ENCODE measurements around the gene B3GALT5. TPM values are rescaled to one million over a fixed set of nuclear protein-coding genes. Genes with fewer than 3 reads are reported as not detected.
A peak's percentile ranks its signal among the peaks of the same experiment; 100 is the strongest.

Gene B3GALT5
- total RNA-seq, 1 donor from 2014 or later = 7.3 TPM

DNA sequence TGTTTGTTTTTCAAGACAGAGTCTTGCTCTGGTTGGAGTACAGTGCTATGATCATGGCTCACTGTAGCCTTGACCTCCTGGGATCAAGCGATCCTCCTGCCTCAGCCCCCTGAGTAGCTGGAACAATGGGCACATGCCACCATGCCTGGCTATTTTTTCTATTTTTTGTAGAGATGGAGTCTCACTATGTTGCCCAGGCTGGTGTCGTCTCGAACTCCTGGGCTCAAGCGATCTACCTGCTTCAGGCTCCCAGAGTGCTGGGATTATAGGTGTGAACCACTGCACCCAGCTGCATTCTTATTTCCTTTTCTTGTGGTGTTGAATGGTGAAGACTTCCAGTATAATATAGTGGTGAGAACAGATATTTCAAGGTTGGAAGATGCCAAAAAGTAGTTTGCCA is 28.0 kb downstream of the B3GALT5 start:
- DNase-seq (ENCODE audit: low spot score) = no peak
- H3K4me1 Mint-ChIP-seq (ENCODE audit: unreplicated experiment) = peaks cover 59% of the 10 kb centered on the region
- TF ChIP-seq, protein P1, sequence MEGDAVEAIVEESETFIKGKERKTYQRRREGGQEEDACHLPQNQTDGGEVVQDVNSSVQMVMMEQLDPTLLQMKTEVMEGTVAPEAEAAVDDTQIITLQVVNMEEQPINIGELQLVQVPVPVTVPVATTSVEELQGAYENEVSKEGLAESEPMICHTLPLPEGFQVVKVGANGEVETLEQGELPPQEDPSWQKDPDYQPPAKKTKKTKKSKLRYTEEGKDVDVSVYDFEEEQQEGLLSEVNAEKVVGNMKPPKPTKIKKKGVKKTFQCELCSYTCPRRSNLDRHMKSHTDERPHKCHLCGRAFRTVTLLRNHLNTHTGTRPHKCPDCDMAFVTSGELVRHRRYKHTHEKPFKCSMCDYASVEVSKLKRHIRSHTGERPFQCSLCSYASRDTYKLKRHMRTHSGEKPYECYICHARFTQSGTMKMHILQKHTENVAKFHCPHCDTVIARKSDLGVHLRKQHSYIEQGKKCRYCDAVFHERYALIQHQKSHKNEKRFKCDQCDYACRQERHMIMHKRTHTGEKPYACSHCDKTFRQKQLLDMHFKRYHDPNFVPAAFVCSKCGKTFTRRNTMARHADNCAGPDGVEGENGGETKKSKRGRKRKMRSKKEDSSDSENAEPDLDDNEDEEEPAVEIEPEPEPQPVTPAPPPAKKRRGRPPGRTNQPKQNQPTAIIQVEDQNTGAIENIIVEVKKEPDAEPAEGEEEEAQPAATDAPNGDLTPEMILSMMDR (IDR thresholded peaks at IDR 0.05; ENCODE audit: unreplicated experiment) = no peak
- H3K27me3 Mint-ChIP-seq (ENCODE audit: unreplicated experiment) = peaks cover 5% of the 10 kb centered on the region
- H3K9me3 Mint-ChIP-seq (ENCODE audit: unreplicated experiment) = no peaks in the 10 kb centered on the region
- H3K36me3 Mint-ChIP-seq (ENCODE audit: low read depth, unreplicated experiment) = peaks cover 12% of the 10 kb centered on the region
- H3K27ac Mint-ChIP-seq (ENCODE audit: unreplicated experiment) = peak overlapping the region; percentile 26
- H3K4me3 Mint-ChIP-seq (ENCODE audit: unreplicated experiment) = no peak overlapping the region

DNA sequence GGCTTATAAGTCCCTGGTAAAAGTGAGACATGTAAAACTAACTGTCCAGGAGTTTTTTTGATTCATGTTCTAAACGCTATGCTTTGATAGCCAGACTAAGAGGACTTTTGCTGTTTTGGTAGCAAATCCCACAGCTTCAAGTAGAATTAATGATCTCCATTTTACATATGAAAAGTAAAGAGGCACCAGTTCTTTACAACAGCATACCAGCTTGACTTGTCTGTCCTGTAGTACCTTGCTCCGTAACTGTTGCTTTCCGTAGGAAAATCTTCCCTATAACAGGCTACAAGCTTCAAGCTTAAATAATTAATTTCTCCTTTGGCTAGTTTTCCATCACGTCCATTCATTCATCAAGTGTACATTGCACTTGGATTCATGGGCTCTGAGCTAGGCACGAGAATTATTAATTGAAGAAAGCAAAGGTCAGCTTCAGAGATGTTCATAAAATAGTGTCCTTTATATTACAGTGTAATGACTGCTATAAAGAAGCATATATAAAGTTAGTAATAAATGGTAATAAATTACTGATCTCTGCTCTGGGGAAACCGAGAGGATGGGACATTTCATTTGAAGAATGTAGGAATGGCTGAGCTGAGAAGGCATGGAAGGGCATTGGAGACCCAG is 29.2 kb downstream of the B3GALT5 start:
- H3K36me3 Mint-ChIP-seq (ENCODE audit: low read depth, unreplicated experiment) = peaks cover 15% of the 10 kb centered on the region
- peak overlapping the region; percentile 70 for H3K27ac Mint-ChIP-seq (ENCODE audit: unreplicated experiment)
- DNase-seq (ENCODE audit: low spot score) = no peak
- TF ChIP-seq, protein P1 (IDR thresholded peaks at IDR 0.05; ENCODE audit: unreplicated experiment) = no peak
- H3K9me3 Mint-ChIP-seq (ENCODE audit: unreplicated experiment) = no peaks in the 10 kb centered on the region
- no peak overlapping the region for H3K4me3 Mint-ChIP-seq (ENCODE audit: unreplicated experiment)
- H3K27me3 Mint-ChIP-seq (ENCODE audit: unreplicated experiment) = peaks cover 5% of the 10 kb centered on the region
- peaks cover 59% of the 10 kb centered on the region for H3K4me1 Mint-ChIP-seq (ENCODE audit: unreplicated experiment)

DNA sequence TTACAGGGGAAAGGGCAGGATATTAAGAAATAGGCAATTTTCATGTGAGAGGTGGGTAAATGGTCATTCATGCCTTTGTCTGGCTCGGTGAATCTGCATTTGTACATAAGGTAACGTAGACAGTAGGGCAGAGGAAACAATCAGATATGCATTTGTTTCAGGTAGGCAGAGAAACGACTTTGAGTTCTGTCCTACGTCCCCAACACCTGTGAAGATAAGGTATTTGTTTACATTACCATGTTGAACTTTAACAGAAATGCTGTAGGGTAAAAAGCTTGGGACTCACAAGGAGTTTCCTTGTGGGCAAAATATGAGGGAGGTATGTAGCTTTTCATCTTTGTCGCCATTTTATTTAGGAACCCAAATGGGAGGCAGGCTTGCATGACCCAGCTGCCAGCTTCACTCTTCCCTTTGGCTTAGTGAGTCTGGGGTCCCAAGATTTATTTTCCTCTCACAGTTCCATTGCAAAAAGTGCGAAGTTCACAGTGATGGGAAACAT is 31.4 kb downstream of the B3GALT5 start:
- Mint-ChIP-seq H3K27ac (ENCODE audit: unreplicated experiment) (peak overlapping the region; percentile 88), H3K27me3 (ENCODE audit: unreplicated experiment) (peaks cover 6% of the 10 kb centered on the region), H3K4me1 (ENCODE audit: unreplicated experiment) (peaks cover 68% of the 10 kb centered on the region), H3K9me3 (ENCODE audit: unreplicated experiment) (no peaks in the 10 kb centered on the region), H3K36me3 (ENCODE audit: low read depth, unreplicated experiment) (peaks cover 21% of the 10 kb centered on the region), H3K4me3 (ENCODE audit: unreplicated experiment) (no peak overlapping the region)
- TF ChIP-seq, protein P1 (IDR thresholded peaks at IDR 0.05; ENCODE audit: unreplicated experiment) = no peak
- DNase-seq (ENCODE audit: low spot score) = no peak

DNA sequence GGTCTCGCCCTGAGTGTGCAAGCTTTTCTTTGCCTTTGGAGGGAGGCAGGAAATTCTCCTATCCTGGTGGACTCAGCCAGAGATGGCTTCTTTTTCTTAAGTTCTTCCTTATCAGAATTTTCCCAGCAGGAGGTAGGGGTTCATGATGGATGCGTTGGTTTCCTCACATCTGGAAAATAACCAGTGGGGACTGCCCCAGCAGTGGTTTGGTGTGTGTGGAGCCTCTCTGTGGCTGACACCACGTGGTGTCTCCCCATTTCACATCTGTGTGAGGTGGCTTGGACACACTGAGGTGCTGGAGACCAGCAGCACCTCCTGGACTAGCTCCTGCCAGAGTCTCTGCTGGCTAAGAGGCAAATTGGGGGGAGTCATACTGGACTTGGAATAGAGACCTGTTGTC is 32.6 kb downstream of the B3GALT5 start:
- peak overlapping the region; percentile 61 for H3K27ac Mint-ChIP-seq (ENCODE audit: unreplicated experiment)
- no peak for DNase-seq (ENCODE audit: low spot score)
- no peaks in the 10 kb centered on the region for H3K9me3 Mint-ChIP-seq (ENCODE audit: unreplicated experiment)
- H3K4me1 Mint-ChIP-seq (ENCODE audit: unreplicated experiment) = peaks cover 71% of the 10 kb centered on the region
- peaks cover 9% of the 10 kb centered on the region for H3K27me3 Mint-ChIP-seq (ENCODE audit: unreplicated experiment)
- TF ChIP-seq, protein P1 (IDR thresholded peaks at IDR 0.05; ENCODE audit: unreplicated experiment) = no peak
- no peak overlapping the region for H3K4me3 Mint-ChIP-seq (ENCODE audit: unreplicated experiment)
- H3K36me3 Mint-ChIP-seq (ENCODE audit: low read depth, unreplicated experiment) = peaks cover 21% of the 10 kb centered on the region

DNA sequence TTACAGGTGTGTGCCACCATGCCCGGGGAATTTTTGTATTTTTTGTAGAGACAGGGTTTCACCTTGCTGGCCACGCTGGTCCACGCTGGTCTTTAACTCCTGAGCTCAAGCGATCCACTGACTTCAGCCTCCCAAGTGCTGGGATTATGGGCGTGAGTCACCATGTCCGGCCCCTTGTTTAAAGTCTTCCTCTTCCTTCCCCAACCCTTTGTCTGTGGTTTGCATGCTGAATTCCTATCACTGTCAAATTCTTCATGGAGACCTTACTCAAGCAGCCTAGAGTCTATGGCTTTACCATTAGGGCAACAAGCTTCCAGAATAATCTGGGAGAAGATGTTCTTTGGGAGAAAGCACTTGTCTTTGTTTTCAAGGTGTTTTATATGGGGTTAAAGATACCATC is 34.7 kb downstream of the B3GALT5 start:
- Mint-ChIP-seq H3K9me3 (ENCODE audit: unreplicated experiment) (no peaks in the 10 kb centered on the region), H3K27ac (ENCODE audit: unreplicated experiment) (peak overlapping the region; percentile 97), H3K27me3 (ENCODE audit: unreplicated experiment) (peaks cover 9% of the 10 kb centered on the region), H3K36me3 (ENCODE audit: low read depth, unreplicated experiment) (peaks cover 21% of the 10 kb centered on the region), H3K4me1 (ENCODE audit: unreplicated experiment) (peaks cover 61% of the 10 kb centered on the region), H3K4me3 (ENCODE audit: unreplicated experiment) (no peak overlapping the region)
- TF ChIP-seq, protein P1 (IDR thresholded peaks at IDR 0.05; ENCODE audit: unreplicated experiment) = no peak
- peak; percentile 28 for DNase-seq (ENCODE audit: low spot score)

Data from endothelial cell (in vitro differentiated cells).